ENCODE results near the gene BANF1.

GRCh38 chr11:66012371-66012945 is 10.2 kb downstream of the BANF1 start:
- no peak for TF ChIP-seq CEBPB (IDR thresholded peaks at IDR 0.05; ENCODE audit: borderline replicate concordance in 1 of 2, low read depth in 2 of 2, low read length in 2 of 2)
- TF ChIP-seq TAF1 (IDR thresholded peaks at IDR 0.05; ENCODE audit: borderline replicate concordance, low read depth, low read length), result no peak
- TF ChIP-seq POLR2AphosphoS5 (IDR thresholded peaks at IDR 0.05; ENCODE audit: low read length), result no peak
- TF ChIP-seq NRF1 (conservative IDR thresholded peaks at IDR 0.05; ENCODE audit: low read depth, low read length), result no peak
- TF ChIP-seq CTCF (IDR thresholded peaks at IDR 0.05 in 2 of 3, conservative IDR thresholded peaks at IDR 0.05 in 1 of 3; ENCODE audit: control insufficient read depth in 2 of 3, extremely low read depth in 1 of 3, insufficient read depth in 1 of 3, low read depth in 3 of 3, low read length in 3 of 3), result no peak
- no peak for TF ChIP-seq POLR2A (IDR thresholded peaks at IDR 0.05; ENCODE audit: low read depth, low read length)
- no peak for TF ChIP-seq ZNF274 (IDR thresholded peaks at IDR 0.05; ENCODE audit: insufficient read depth, insufficient read length)
- no peak for TF ChIP-seq REST (IDR thresholded peaks at IDR 0.05; ENCODE audit: low read depth, low read length)
- TF ChIP-seq RELB (IDR thresholded peaks at IDR 0.05; ENCODE audit: low read depth), result no peak
- no peak for TF ChIP-seq NFYA (IDR thresholded peaks at IDR 0.05; ENCODE audit: borderline replicate concordance, low read depth, low read length)
- no peak for TF ChIP-seq ELK1 (IDR thresholded peaks at IDR 0.05; ENCODE audit: low read depth, low read length)
- no peak for TF ChIP-seq EZH2 (IDR thresholded peaks at IDR 0.05; ENCODE audit: borderline replicate concordance, control insufficient read depth, low read depth, low read length)
- no peak for TF ChIP-seq SIX5 (IDR thresholded peaks at IDR 0.05; ENCODE audit: low read depth, low read length, severe bottlenecking)
- TF ChIP-seq EP300 (IDR thresholded peaks at IDR 0.05; ENCODE audit: borderline replicate concordance in 1 of 2, control insufficient read depth in 1 of 2, low read depth in 2 of 2, low read length in 2 of 2), result no peak
